ENCODE data around the gene VTI1A.

DNA sequence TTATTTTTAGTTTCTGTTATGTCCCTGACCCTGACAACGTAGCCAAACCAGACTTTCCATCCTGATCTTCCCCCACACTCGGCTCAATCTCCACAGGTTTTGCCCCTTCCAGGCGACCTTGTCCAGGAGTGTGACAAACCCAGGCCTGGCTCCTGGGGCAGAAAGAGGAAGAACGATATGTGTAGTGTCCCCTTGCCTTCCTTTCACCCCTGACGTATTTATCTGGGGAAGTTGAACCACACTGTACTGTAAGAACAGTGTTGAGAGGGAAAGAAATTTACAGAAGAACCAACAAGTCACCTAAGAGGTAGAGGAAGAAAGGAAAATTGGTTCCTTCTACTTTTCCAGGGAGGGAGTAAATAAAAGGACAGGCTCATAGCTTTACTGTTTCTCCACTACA lies 158.0 kb downstream of the VTI1A start:
- no peak for TF ChIP-seq TAF1 (IDR thresholded peaks at IDR 0.05; ENCODE audit: borderline replicate concordance, low read depth, low read length)
- TF ChIP-seq POLR2A (IDR thresholded peaks at IDR 0.05; ENCODE audit: low read depth, low read length), result no peak
- no peak for TF ChIP-seq POLR2AphosphoS5 (IDR thresholded peaks at IDR 0.05; ENCODE audit: low read depth, low read length)

Measured in GM12892 (cell line).